ENCODE measurements around the gene SLC16A12. TPM values are rescaled to one million over a fixed set of nuclear protein-coding genes. Genes with fewer than 3 reads are reported as not detected.

Gene SLC16A12
- total and polyA plus RNA-seq, 2 of the 4 experiments (the other 2 are of a cell fraction): 1.4 to 1.6 TPM

GRCh38 chr10:89414146-89414878 is 121.1 kb downstream of the SLC16A12 start, which contains the start of gene IFIT5 (continued):
- TF ChIP-seq ELK1 (IDR thresholded peaks at IDR 0.05; ENCODE audit: borderline replicate concordance, low read depth, low read length): no peak

- H3K56ac ChIP-seq (ENCODE audit: extremely low read depth, insufficient read depth, low read length): no peak overlapping the region
- POLR2A ChIA-PET (ENCODE audit: unreplicated experiment): interaction anchor here (1.1 kb wide), 1 partner anchor 21 kb away, joined by 10 read pairs; the partner anchor contains the start of gene IFIT1
- 0 out of 2 replicates have a peak, but pooled peaks cover 6% of the 10 kb centered on the region for H3K9me1 ChIP-seq (ENCODE audit: insufficient read depth, low read length)
- dilution Hi-C loops (cut with HindIII; ENCODE audit: low sequenced_read_pairs, unreplicated experiment) (no loop called here), intact Hi-C loops (cut with micrococcal nuclease) (no loop called here), in situ Hi-C loops (cut with MboI; ENCODE audit: low sequenced_read_pairs) (no loop called here)
- no peak overlapping the region; the same call in 1 of the 2 replicates for H3K4me2 ChIP-seq (ENCODE audit: low read depth, low read length)
- peaks cover 4% of the 10 kb centered on the region for H3K4me1 ChIP-seq (ENCODE audit: control insufficient read depth, insufficient read depth, low read length)
- no peak overlapping the region for H4K8ac ChIP-seq (ENCODE audit: low read depth in 2 of 2, low read length in 2 of 2)
- no peaks in the 10 kb centered on the region for H3K9me3 ChIP-seq (ENCODE audit: control insufficient read depth, insufficient read depth, low read length)
- no peaks in the 10 kb centered on the region for H4K20me1 ChIP-seq (ENCODE audit: insufficient read depth, low read length)
- no peak overlapping the region for H2AFZ ChIP-seq (replicated peaks; ENCODE audit: low read length, poor library complexity)
- WGBS, 2 experiments (ENCODE audit: extremely low coverage in 2 of 2, insufficient read length in 1 of 2): 100% methylated on average over 2 of the region's 7 CpGs; no CpG with 5 or more reads in 1 of the 2 experiments
- no peaks in the 10 kb centered on the region for H3K27me3 ChIP-seq (ENCODE audit: control insufficient read depth, insufficient read depth, low read length)
- TF ChIP-seq MAFK (IDR thresholded peaks at IDR 0.05; ENCODE audit: low read depth, low read length) (no peak), CEBPB (IDR thresholded peaks at IDR 0.05; ENCODE audit: low read depth, low read length) (no peak), ELK1 (IDR thresholded peaks at IDR 0.05; ENCODE audit: borderline replicate concordance, low read depth, low read length) (no peak), USF2 (IDR thresholded peaks at IDR 0.05; ENCODE audit: low read depth, low read length) (no peak), BHLHE40 (IDR thresholded peaks at IDR 0.05; ENCODE audit: low read depth, low read length) (no peak), MAZ (IDR thresholded peaks at IDR 0.05; ENCODE audit: borderline replicate concordance, low read depth, low read length) (no peak)
- no peak overlapping the region for H3K27ac ChIP-seq (ENCODE audit: insufficient read depth, low read length)
- BruUV-seq (replicated peaks): no TSS peak
- ATAC-seq (ENCODE audit: low read depth) (no peak), DNase-seq (no peak)
- no peak overlapping the region for H3K18ac ChIP-seq (ENCODE audit: low read depth, low read length)
- H2AK5ac ChIP-seq (ENCODE audit: low read depth, low read length): no peak overlapping the region
- H3K4me3 ChIP-seq (ENCODE audit: insufficient read depth, low read depth, low read length): no peak overlapping the region
- H2BK5ac ChIP-seq (ENCODE audit: low read depth, low read length, poor library complexity, severe bottlenecking): no peak overlapping the region
- H3K23ac ChIP-seq (ENCODE audit: low read depth, low read length): peak overlapping the region; percentile 99; the same call in 1 of the 2 replicates
- no peak overlapping the region for H2BK20ac ChIP-seq (ENCODE audit: low read depth, low read length)
- H2BK120ac ChIP-seq (ENCODE audit: low read depth, low read length): no peak overlapping the region
- H4K91ac ChIP-seq (ENCODE audit: insufficient read depth, low read depth, low read length): no peak overlapping the region
- H3K14ac ChIP-seq (replicated peaks; ENCODE audit: low read depth, low read length): no peak overlapping the region
- CTCF ChIA-PET: interaction anchor here (1.0 kb wide), 1 partner anchor 151 kb away, joined by 3 read pairs; no protein-coding TSS in a partner anchor
- no peak overlapping the region for H2BK15ac ChIP-seq (ENCODE audit: low read depth, low read length)
- H3K9ac ChIP-seq (ENCODE audit: low read depth, low read length): no peak overlapping the region
- H3K4ac ChIP-seq (ENCODE audit: low read depth, low read length): no peak overlapping the region
- H3K36me3 ChIP-seq (ENCODE audit: control insufficient read depth, insufficient read depth, low read length): peaks cover 4% of the 10 kb centered on the region
- H4K5ac ChIP-seq (ENCODE audit: low read depth, low read length): no peak overlapping the region
- H2AK9ac ChIP-seq (replicated peaks; ENCODE audit: low read depth, low read length, poor library complexity): no peak overlapping the region
- H3K79me1 ChIP-seq (ENCODE audit: low read depth in 1 of 2, low read length in 2 of 2): peaks cover 17 to 38% of the 10 kb centered on the region in 2 experiments; a peak in 3 of 4 replicates
Observed at GRCh38 chr10:89413398-89413912, 121.9 kb downstream of the SLC16A12 start.

Data from IMR-90 (cell line).